Measurements from ENCODE around the gene NTPCR.

The NTPCR gene

DNA sequence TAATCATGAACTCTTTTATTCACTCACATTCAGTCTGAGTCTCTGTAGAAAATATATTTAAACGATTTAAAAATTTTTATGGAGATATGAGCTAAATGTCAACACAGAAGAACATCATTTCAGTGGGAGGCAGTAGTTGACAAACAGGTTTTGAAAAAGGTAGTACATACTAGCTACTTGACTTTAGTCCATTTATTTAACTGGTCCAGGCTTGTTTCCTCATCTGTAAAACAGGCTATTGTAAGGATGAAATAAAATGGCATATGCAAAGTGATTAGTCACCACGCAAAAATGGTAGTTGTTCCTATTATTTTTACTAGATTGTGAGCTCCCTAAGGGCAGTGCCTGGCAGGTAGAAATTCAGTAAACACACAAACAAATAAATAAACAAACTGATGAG, 75.2 kb downstream of the NTPCR start:
- Mint-ChIP-seq H3K27ac (no peak overlapping the region), H3K36me3 (ENCODE audit: insufficient read depth) (peaks cover 6% of the 10 kb centered on the region)
- no peak for DNase-seq

DNA sequence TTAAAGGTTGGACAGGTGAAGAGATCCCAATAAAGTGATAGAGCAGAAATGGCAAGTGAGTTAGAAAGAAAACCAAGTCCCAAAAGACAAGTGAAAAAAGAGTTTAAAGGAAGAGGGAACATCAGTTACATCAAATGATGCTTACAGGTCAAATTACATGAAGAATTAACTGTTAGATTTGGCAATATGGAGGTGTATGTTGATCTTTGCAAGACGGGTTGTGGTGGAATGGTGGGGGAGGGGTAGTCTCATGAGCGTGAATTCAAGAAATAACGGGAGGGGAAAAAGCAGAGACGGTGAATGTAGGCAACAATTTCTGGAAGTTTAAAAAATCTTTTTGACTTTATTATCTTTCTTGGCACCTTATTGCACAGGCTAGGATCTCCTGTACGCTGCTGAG, 76.6 kb downstream of the NTPCR start:
- peaks cover 6% of the 10 kb centered on the region for H3K36me3 Mint-ChIP-seq (ENCODE audit: insufficient read depth)
- no peak overlapping the region for H3K27ac Mint-ChIP-seq
- H3K9me3 Mint-ChIP-seq = no peaks in the 10 kb centered on the region
- no peak for DNase-seq
- H3K4me3 Mint-ChIP-seq = no peak overlapping the region
- H3K27me3 Mint-ChIP-seq = no peaks in the 10 kb centered on the region
- ATAC-seq (replicated peaks) = no peak
- peaks cover 0 to 4% of the 10 kb centered on the region in 2 donors for H3K4me1 Mint-ChIP-seq (ENCODE audit: low read depth in 2 of 2)

More for the DNA sequence above, 75.2 kb downstream of the NTPCR start:
- Mint-ChIP-seq H3K27me3 (no peaks in the 10 kb centered on the region), H3K9me3 (no peaks in the 10 kb centered on the region), H3K4me3 (no peak overlapping the region), H3K4me1 (ENCODE audit: low read depth in 2 of 2) (peaks cover 0 to 11% of the 10 kb centered on the region in 2 donors)
- no peak for ATAC-seq (replicated peaks)

DNA sequence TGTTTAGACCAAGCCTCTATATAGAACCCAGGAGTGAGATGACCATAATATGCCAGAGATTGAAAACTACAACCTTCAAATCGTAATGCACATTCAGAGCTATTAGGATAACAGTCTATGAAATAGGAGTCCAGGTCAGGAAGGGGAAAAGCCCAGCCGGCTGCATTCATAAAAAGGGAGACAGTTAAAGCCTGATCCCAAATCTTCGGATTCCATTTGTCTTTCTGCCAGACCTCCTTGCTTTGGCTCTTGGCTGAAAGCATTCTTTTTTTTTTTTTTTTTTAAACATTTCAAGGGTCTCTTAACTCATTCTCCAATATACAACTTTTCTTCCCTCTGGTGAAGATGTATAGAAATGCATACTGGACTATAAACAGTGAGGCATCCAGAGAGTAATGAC, 81.1 kb downstream of the NTPCR start:
- H3K9me3 Mint-ChIP-seq = peaks cover 0 to 6% of the 10 kb centered on the region in 2 donors
- H3K4me1 Mint-ChIP-seq (ENCODE audit: low read depth in 2 of 2) = peaks cover 0 to 2% of the 10 kb centered on the region in 2 donors
- peaks cover 6% of the 10 kb centered on the region for H3K36me3 Mint-ChIP-seq (ENCODE audit: insufficient read depth)
- no peak overlapping the region for H3K27ac Mint-ChIP-seq
- ATAC-seq (replicated peaks) (no peak), DNase-seq (no peak)
- H3K27me3 Mint-ChIP-seq = no peaks in the 10 kb centered on the region
- no peak overlapping the region for H3K4me3 Mint-ChIP-seq

DNA sequence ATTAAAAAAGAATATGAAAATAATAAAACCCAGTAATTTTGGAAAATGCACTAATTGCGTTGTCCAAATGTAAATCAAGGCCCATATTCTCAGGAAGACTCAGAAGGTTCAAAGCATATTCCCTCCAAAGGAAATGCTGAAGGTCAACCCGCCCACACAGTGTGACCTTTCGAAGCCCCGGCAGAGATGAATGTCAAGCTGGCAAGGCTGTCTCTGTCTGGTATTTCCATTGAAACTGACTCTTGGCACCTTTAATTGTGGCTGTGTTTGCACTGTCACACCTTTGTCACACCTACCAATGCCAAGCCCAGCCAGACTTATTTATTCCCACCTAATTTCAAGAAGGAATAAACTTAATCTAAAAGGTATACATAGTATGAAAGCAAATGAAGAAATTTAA, 82.5 kb downstream of the NTPCR start:
- peaks cover 0 to 2% of the 10 kb centered on the region in 2 donors for H3K4me1 Mint-ChIP-seq (ENCODE audit: low read depth in 2 of 2)
- H3K9me3 Mint-ChIP-seq = peaks cover 0 to 6% of the 10 kb centered on the region in 2 donors
- no peak for DNase-seq
- H3K36me3 Mint-ChIP-seq (ENCODE audit: insufficient read depth) = peaks cover 6% of the 10 kb centered on the region
- no peak overlapping the region for H3K4me3 Mint-ChIP-seq
- ATAC-seq (replicated peaks) = no peak
- no peak overlapping the region for H3K27ac Mint-ChIP-seq
- H3K27me3 Mint-ChIP-seq = no peaks in the 10 kb centered on the region

DNA sequence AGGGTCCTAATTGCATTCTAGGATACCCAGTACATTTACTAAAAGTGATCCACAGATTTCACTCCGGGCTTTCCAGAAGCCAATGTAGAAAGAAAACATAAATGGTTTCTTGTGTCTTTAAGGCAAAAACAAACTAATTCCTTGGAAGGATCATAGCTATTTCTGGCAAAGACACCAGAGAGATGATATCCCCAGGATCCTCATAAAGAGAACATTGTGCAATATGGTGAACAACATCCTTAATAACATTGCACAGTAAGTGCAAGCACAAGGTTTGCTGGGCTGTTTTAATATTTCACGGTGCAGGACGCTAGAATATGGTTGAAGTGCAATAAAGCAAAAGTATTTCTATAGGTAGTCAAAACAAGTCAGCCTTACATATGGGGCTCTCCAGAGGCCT, 83.0 kb downstream of the NTPCR start:
- Mint-ChIP-seq H3K4me3 (no peak overlapping the region), H3K9me3 (peaks cover 0 to 6% of the 10 kb centered on the region in 2 donors), H3K4me1 (ENCODE audit: low read depth in 2 of 2) (peaks cover 0 to 2% of the 10 kb centered on the region in 2 donors), H3K27me3 (no peaks in the 10 kb centered on the region), H3K36me3 (ENCODE audit: insufficient read depth) (peaks cover 6% of the 10 kb centered on the region), H3K27ac (no peak overlapping the region)
- ATAC-seq (replicated peaks) (no peak), DNase-seq (no peak)

Data from effector memory CD8-positive, alpha-beta T cell (primary cell).